GM12878 (cell line): ENCODE data around the gene CCDC137. TPM values are rescaled to one million over a fixed set of nuclear protein-coding genes. Genes with fewer than 3 reads are reported as not detected.

Experiments used
- ATAC-seq: fragments of 200-7000 bp; cut with Tn5 transposase; 3 replicates; pipeline ENCODE4 v1.9.1; 2020; ENCODE audit warnings: mild to moderate bottlenecking, moderate library complexity
- BruUV-seq: library from RNA; stranded (reverse); fragments of 400-500 nt; replicated peaks from 2 replicates; lab custom pipeline; 2021; lab: Mats Ljungman, UMichigan
- CTCF ChIA-PET: fragments of 300-600 bp; sonication (Branson Sonifier 250); formaldehyde crosslinking; extraction: SDS; loops from one replicate; lab custom pipeline; 2021; ENCODE audit warnings: inconsistent platforms; lab: Yijun Ruan, JAX
- POLR2A ChIA-PET: fragments of 350-600 bp; formaldehyde crosslinking; extraction: SDS; loops from one replicate; lab custom pipeline; 2021; ENCODE audit warnings: inconsistent platforms; lab: Charles Lee
- RAD21 ChIA-PET: fragments of 300-600 bp; sonication (Branson Sonifier 250); formaldehyde crosslinking; loops from one replicate; lab custom pipeline; 2023; ENCODE audit warnings: antibody characterized with exemption; ENCODE audit not compliant: unreplicated experiment; lab: Charles Lee
- SMC1A ChIA-PET: fragments of 300-600 bp; sonication (Branson Sonifier 250); formaldehyde crosslinking; loops from one replicate; lab custom pipeline; 2023; ENCODE audit not compliant: unreplicated experiment, uncharacterized antibody; lab: Charles Lee
- DNase-seq: peaks from one replicate; pipeline ENCODE4 v3.0.0-alpha.2; 2011; ENCODE audit warnings: low read depth, low spot score
- FAIRE-seq: peaks from 3 replicates; lab custom pipeline; 2011; peaks lifted over from hg19 to GRCh38; lab: Jason Lieb, UNC
- H2AFZ ChIP-seq: 2 replicates; pipeline ENCODE4 v1.6.0; 2011; ENCODE audit warnings: low read depth, low read length, control low read depth; ENCODE audit not compliant: control insufficient read depth
- H3K27ac ChIP-seq: 2 replicates; pipeline ENCODE4 v1.5.1; 2011; ENCODE audit warnings: control low read depth; ENCODE audit not compliant: control insufficient read depth, insufficient read depth
- H3K27me3 ChIP-seq, 2 experiments: replicated peaks in 1 of 2; 2 replicates each; pipeline versions ENCODE4 v1.6.0 to v1.6.1; 2011; ENCODE audit warnings: low read length in 1 of 2; ENCODE audit not compliant: control insufficient read depth in 2 of 2, insufficient read depth in 2 of 2
- H3K36me3 ChIP-seq, 2 experiments: 2 replicates each; pipeline ENCODE4 v1.5.1; 2011; ENCODE audit warnings: low read length in 1 of 2; ENCODE audit not compliant: control insufficient read depth in 2 of 2, insufficient read depth in 2 of 2
- H3K4me1 ChIP-seq: 2 replicates; pipeline ENCODE4 v1.6.1; 2011; ENCODE audit warnings: mild to moderate bottlenecking, low read length, moderate library complexity, mixed read lengths; ENCODE audit not compliant: control insufficient read depth, insufficient read depth
- H3K4me2 ChIP-seq: 2 replicates; pipeline ENCODE4 v1.6.0; 2011; ENCODE audit warnings: control low read depth; ENCODE audit not compliant: control insufficient read depth, insufficient read depth
- H3K4me3 ChIP-seq: fragments of 200-600 bp; sonication (generic); 2 replicates; pipeline ENCODE4 v1.5.1; 2016
- H3K79me2 ChIP-seq: 2 replicates; pipeline ENCODE4 v1.6.0; 2011; ENCODE audit warnings: low read length; ENCODE audit not compliant: control insufficient read depth, insufficient read depth
- H3K9ac ChIP-seq: 2 replicates; pipeline ENCODE4 v1.8.0; 2011; ENCODE audit warnings: low read length, control low read depth, mixed read lengths; ENCODE audit not compliant: control insufficient read depth, insufficient read depth
- H3K9me3 ChIP-seq: replicated peaks from 3 replicates; pipeline ENCODE4 v1.5.1; 2011; ENCODE audit warnings: mild to moderate bottlenecking, low read length; ENCODE audit not compliant: control insufficient read depth, insufficient read depth
- H4K20me1 ChIP-seq: 2 replicates; pipeline ENCODE4 v1.6.0; 2011; ENCODE audit not compliant: control insufficient read depth, insufficient read depth
- ASH2L ChIP-seq: fragments of 300-600, 200-600 bp; sonication (generic); IDR thresholded peaks from 2 replicates; pipeline ENCODE4 v1.6.1; 2017; ENCODE audit warnings: low read depth, mild to moderate bottlenecking, borderline replicate concordance
- ATF7 ChIP-seq: fragments of 450-650 bp; IDR thresholded peaks from 2 replicates; pipeline ENCODE4 v1.6.1; 2016; ENCODE audit warnings: low read depth, mild to moderate bottlenecking
- BCL11A ChIP-seq: IDR thresholded peaks from 2 replicates; pipeline ENCODE4 v1.6.1; 2011; ENCODE audit warnings: low read depth, low read length
- CBFB ChIP-seq: IDR thresholded peaks from 2 replicates; pipeline ENCODE4 v1.6.1; 2016; ENCODE audit warnings: antibody characterized with exemption, low read depth
- CHD2 ChIP-seq: IDR thresholded peaks from 2 replicates; pipeline ENCODE4 v1.6.1; 2011; ENCODE audit warnings: low read depth, low read length, improper control_type of control experiment, borderline replicate concordance
- EED ChIP-seq: sonication (generic); IDR thresholded peaks from 2 replicates; pipeline ENCODE4 v1.6.1; 2016; ENCODE audit warnings: antibody characterized with exemption, low read depth
- ESRRA ChIP-seq: IDR thresholded peaks from 2 replicates; pipeline ENCODE4 v1.6.1; 2012; ENCODE audit warnings: mild to moderate bottlenecking, low read length, improper control_type of control experiment
- FOS ChIP-seq: IDR thresholded peaks from 3 replicates; pipeline ENCODE4 v1.6.1; 2011; ENCODE audit warnings: borderline replicate concordance; ENCODE audit not compliant: insufficient read length; ENCODE audit errors: extremely low read depth
- HDGF ChIP-seq: fragments of 450-650 bp; IDR thresholded peaks from 2 replicates; pipeline ENCODE4 v1.6.1; 2016; ENCODE audit warnings: antibody characterized with exemption
- IKZF2 ChIP-seq, 2 experiments: fragments of 450-650 bp; IDR thresholded peaks; 2 replicates each; pipeline ENCODE4 v1.6.1; 2017; ENCODE audit warnings: mild to moderate bottlenecking in 2 of 2, moderate library complexity in 2 of 2
- MEF2A ChIP-seq: IDR thresholded peaks from 2 replicates; pipeline ENCODE4 v1.6.1; 2011; ENCODE audit warnings: low read depth, mild to moderate bottlenecking, low read length, moderate library complexity; ENCODE audit not compliant: insufficient read depth
- NR2F1 ChIP-seq: fragments of 450-650 bp; conservative IDR thresholded peaks from 2 replicates; pipeline ENCODE4 v1.6.1; 2017; ENCODE audit warnings: mild to moderate bottlenecking
- RELA ChIP-seq: fragments of 450-650 bp; IDR thresholded peaks from 2 replicates; pipeline ENCODE4 v1.8.0; 2014; ENCODE audit warnings: borderline replicate concordance; ENCODE audit not compliant: partially characterized antibody
- SP1 ChIP-seq: IDR thresholded peaks from one replicate; pipeline ENCODE4 v1.6.1; 2011; ENCODE audit warnings: low read depth, low read length
- TCF7 ChIP-seq: IDR thresholded peaks from 2 replicates; pipeline ENCODE4 v1.6.1; 2014; ENCODE audit warnings: antibody characterized with exemption, borderline replicate concordance
- ZSCAN29 ChIP-seq: fragments of 450-650 bp; IDR thresholded peaks from 2 replicates; pipeline ENCODE4 v1.6.1; 2017; ENCODE audit warnings: mild to moderate bottlenecking, moderate library complexity
- WGBS: methylation state at CpG from one replicate; pipeline ENCODE4 v1.1.6; 2016; ENCODE audit warnings: low lambda C conversion rate; ENCODE audit not compliant: insufficient replicate concordance, insufficient coverage; ENCODE audit errors: missing lambda C conversion rate; 5-methylcytosine and 5-hydroxymethylcytosine counted together
- in situ Hi-C: fragments of 300-500 bp; cut with MboI; formaldehyde crosslinking; loops from 9 replicates; pipeline ENCODE4 v1.14.3; 2018; ENCODE audit warnings: mixed read lengths
- intact Hi-C: fragments of 100-400 bp; cut with micrococcal nuclease; formaldehyde crosslinking; loops from one replicate; pipeline ENCODE4 v1.14.2; 2022; ENCODE audit not compliant: unreplicated experiment
- polyA plus RNA-seq, 11 experiments: library from polyadenylated mRNA; depleted of rRNA in 4 of 11; unstranded in 6 of 11; stranded (reverse) in 5 of 11; fragments of >200 nt; fragmentation: Nextera tagmentation in 4 of 11; fragmentation: Illumina TruSeq in 1 of 11; extraction: Ambion mirVana in 4 of 11; extraction: Trizol in 1 of 11; gene quantifications; 1 replicate in 1 of 11; 2 replicates in 10 of 11; pipeline versions ENCODE4 v1.2.1 to v1.2.3, GENCODE V29; 2011 to 2016; ENCODE audit warnings: inconsistent platforms in 2 of 11, missing spikeins in 2 of 11, low read depth in 1 of 11
- total RNA-seq, 4 experiments: library from RNA; depleted of rRNA in 3 of 4; stranded (reverse); fragments of >200 nt in 3 of 4; fragmentation: Illumina TruSeq in 1 of 4; extraction: Trizol in 1 of 4; gene quantifications; 2 replicates each; pipeline versions ENCODE4 v1.2.1 to v1.2.3, GENCODE V29; 2013 to 2021

The CCDC137 gene
- total and polyA plus RNA-seq, 10 of the 15 experiments (the other 5 are each of a cell fraction or from before 2014, with no cell fraction given): 2.2 to 45.4 (median 22.1) TPM

GRCh38 chr17:81659038-81659437, 7.5 kb upstream of the CCDC137 start (continued):
- TF ChIP-seq ASH2L: no peak
- TF ChIP-seq SP1: no peak
- TF ChIP-seq CBFB: no peak
- peak in 1 of 2 experiments; percentile 26; a peak in 2 of 4 replicates for TF ChIP-seq IKZF2 (IDR thresholded peaks at IDR 0.05)
- TF ChIP-seq TCF7: no peak
- TF ChIP-seq ZSCAN29: no peak
- TF ChIP-seq ESRRA: no peak
- peak; percentile 22; the same call in 1 of the 2 replicates for TF ChIP-seq NR2F1
- TF ChIP-seq HDGF: no peak
- no peak for TF ChIP-seq FOS
- TF ChIP-seq MEF2A: 0 out of 2 replicates have a peak, but pooled peaks have one; percentile 10
- no peak for TF ChIP-seq CHD2

- SMC1A ChIA-PET: interaction anchor here (1.0 kb wide), 1 partner anchor 40 kb away, joined by 4 read pairs; no protein-coding TSS in a partner anchor
- intact Hi-C loops: no loop called here
- CTCF ChIA-PET: interaction anchor here (0.5 to 1.0 kb wide), 2 partner anchors 15 to 236 kb away, joined by 3 read pairs; no protein-coding TSS in a partner anchor
- Histone ChIP-seq H3K79me2 (peaks cover 5% of the 10 kb centered on the region), H2AFZ (no peak overlapping the region), H3K4me3 (no peak overlapping the region), H3K36me3 (no peaks in the 10 kb centered on the region; a peak in 1 of 4 replicates), H3K9ac (no peak overlapping the region), H3K27me3 (no peaks in the 10 kb centered on the region), H3K4me2 (no peak overlapping the region), H3K27ac (no peak overlapping the region)
- POLR2A ChIA-PET: interaction anchor here (1.0 kb wide), 1 partner anchor 21 kb away, joined by 3 read pairs; no protein-coding TSS in a partner anchor
- WGBS: 93% methylated on average over 9 of the region's 9 CpGs
- FAIRE-seq: no peak
- RAD21 ChIA-PET: interaction anchor here (0.6 kb wide), 1 partner anchor 702 kb away, joined by 3 read pairs; no protein-coding TSS in a partner anchor
- no TSS peak for BruUV-seq
- TF ChIP-seq RELA: no peak
- no peak for TF ChIP-seq BCL11A
- no peak for TF ChIP-seq ATF7
- no peak for TF ChIP-seq EED
- TF ChIP-seq, all 136 proteins: peak for 0
- H3K9me3 ChIP-seq: no peaks in the 10 kb centered on the region
- in situ Hi-C loops: no loop called here
- H3K4me1 ChIP-seq: peaks cover 10% of the 10 kb centered on the region
- no peak for DNase-seq
- no peak for ATAC-seq
- no peaks in the 10 kb centered on the region for H4K20me1 ChIP-seq
Observed at GRCh38 chr17:81660441-81660840, 6.1 kb upstream of the CCDC137 start.
